NCI-H226 (cell line): ENCODE results near the gene PDLIM1.

Experiments
- DNase-seq: peaks from one replicate; pipeline ENCODE4 v3.0.0-alpha.2; 2015

Gene PDLIM1

DNA sequence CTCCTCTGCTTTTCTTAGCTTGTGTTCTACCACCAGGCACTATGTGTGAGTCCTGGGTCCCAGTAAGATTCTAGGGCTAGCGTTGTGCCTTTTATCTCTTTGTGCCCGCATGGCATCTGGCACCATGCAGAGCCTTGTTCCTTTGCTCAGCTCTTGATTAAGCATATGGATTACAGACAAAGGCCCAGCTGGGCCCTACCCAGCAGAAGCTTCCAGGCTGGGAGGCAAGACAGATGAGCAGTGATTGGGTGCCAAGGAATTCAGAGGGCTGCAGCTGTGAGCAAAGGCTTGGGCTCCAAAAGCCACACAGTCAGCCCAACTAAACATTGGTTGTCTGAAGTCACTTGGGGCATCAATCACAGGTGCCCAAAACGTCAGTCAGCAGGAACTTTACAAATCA, 94.8 kb downstream of the PDLIM1 start:
- DNase-seq: no peak

DNA sequence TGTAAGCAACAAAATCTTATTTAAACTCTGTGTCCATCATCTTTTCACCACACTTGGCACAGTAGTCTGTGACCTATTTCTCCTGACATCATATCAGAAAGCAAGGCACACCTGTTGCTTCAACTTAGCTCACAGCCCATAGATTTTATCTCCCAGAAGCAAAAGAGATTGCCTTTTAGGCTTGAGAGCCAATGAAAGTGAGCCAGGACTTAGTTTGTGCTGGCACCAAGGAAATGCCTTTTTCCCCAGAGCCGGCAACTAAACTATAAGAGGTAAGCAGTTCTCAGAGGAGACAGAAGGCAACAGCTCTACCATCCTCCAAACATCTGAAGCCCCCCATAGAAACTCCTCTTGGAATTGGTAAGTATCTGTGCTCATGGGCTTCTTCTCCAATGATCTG, 96.9 kb downstream of the PDLIM1 start, which contains the start of gene ACSM6:
TSS of gene ACSM6 (plus strand) at position 295 of the 400 bp plus-strand sequence. CDS start 248 bp downstream, outside the sequence.
- no peak for DNase-seq

DNA sequence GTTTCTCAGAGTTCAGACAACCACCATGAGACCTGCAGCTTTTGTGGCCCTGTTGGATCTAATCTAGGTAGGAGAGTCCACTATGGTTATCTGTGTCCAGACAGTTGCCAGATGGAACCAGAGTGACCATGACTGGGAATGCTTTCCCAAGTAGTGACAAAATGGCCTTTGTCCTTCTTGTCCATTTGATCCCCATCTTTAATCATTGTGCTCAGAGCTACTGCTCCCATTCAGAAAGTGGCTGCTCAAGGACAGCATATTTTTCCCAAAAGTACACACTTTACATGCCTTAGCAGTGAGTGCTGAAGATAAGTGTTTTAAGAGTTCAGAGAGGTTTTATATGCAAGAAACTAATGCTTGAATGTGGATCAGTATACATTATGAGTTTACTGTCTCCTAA, 102.2 kb downstream of the PDLIM1 start:
- DNase-seq: no peak

DNA sequence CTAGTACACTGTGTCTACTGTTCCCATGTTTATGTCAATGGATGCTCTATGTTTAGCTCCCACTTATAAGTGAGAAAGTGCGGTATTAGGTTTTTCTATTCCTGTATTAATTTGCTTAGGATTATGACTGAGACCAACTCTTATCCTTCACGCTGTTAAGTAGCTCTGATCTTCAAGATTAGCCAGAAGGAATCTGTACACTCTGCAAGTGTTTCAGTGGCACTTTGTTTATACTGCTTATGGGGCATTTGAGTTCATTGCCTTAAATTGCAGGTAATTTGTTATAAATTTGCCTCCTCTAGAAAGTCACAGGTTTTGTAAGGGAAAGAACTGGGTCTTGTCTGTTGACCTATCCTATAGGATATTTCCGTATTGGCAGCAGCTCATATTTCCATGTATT, 103.2 kb downstream of the PDLIM1 start:
- no peak for DNase-seq
